Tibial nerve (tissue), 4 donors: ENCODE data around the gene ATP2A3. TPM values are rescaled to one million over a fixed set of nuclear protein-coding genes. Genes with fewer than 3 reads are reported as not detected.

ENCODE experiments used
- DNase-seq, 2 donors: peaks; one replicate each; pipeline ENCODE4 v3.0.0-alpha.2; 2019; ENCODE audit warnings: low spot score in 2 of 2
- H3K27ac ChIP-seq, 4 donors: fragments of 200-600 bp; sonication (generic) in 3 of 4; one replicate each; pipeline ENCODE4 v1.5.1; 2017 to 2019; ENCODE audit warnings: mild to moderate bottlenecking in 1 of 4
- H3K27me3 ChIP-seq, 2 donors: fragments of 200-600 bp; sonication (generic) in 1 of 2; one replicate each; pipeline versions ENCODE4 v1.5.1 to v1.6.0; 2017 to 2019
- H3K36me3 ChIP-seq, 3 donors: fragments of 200-600 bp; sonication (generic); one replicate each; pipeline ENCODE4 v1.5.1; 2018 to 2019
- H3K4me1 ChIP-seq, 4 donors: fragments of 200-600 bp; sonication (generic) in 3 of 4; one replicate each; pipeline ENCODE4 v1.5.1; 2017 to 2019
- H3K4me3 ChIP-seq, 4 donors: fragments of 200-600 bp; sonication (generic) in 3 of 4; one replicate each; pipeline ENCODE4 v1.5.1; 2017 to 2019; ENCODE audit warnings: mild to moderate bottlenecking in 1 of 4, moderate library complexity in 1 of 4
- H3K9me3 ChIP-seq, 4 donors: fragments of 200-600 bp; sonication (generic) in 3 of 4; one replicate each; pipeline ENCODE4 v1.5.1; 2017 to 2019
- CTCF ChIP-seq, 5 experiments: fragments of 200-600 bp in 3 of 5; fragments of 450-650 bp in 2 of 5; sonication (generic) in 3 of 5; IDR thresholded peaks; one replicate each; pipeline ENCODE4 v1.5.1; 2016 to 2019; ENCODE audit warnings: antibody characterized with exemption in 5 of 5, mild to moderate bottlenecking in 3 of 5, moderate library complexity in 2 of 5
- EP300 ChIP-seq, 2 donors: sonication (generic); formaldehyde crosslinking; IDR thresholded peaks; one replicate each; pipeline ENCODE4 v1.6.1; 2017; ENCODE audit warnings: antibody characterized with exemption in 2 of 2, mild to moderate bottlenecking in 1 of 2
- POLR2A ChIP-seq, 2 donors: fragments of 450-650 bp; IDR thresholded peaks; one replicate each; pipeline ENCODE4 v1.6.1; 2017; ENCODE audit warnings: antibody characterized with exemption in 2 of 2, mild to moderate bottlenecking in 2 of 2, moderate library complexity in 2 of 2
- WGBS, 2 donors: methylation state at CpG; one replicate each; pipeline ENCODE4 v1.1.5; 2018; 5-methylcytosine and 5-hydroxymethylcytosine counted together
- total RNA-seq, 4 donors: library from RNA; depleted of rRNA; stranded (reverse); fragments of >200 nt; gene quantifications; one replicate each; pipeline ENCODE4 v1.1.0, GENCODE V29; 2016

The ATP2A3 gene
- total RNA-seq, 4 donors from 2014 or later: 5.9 to 12.9 (median 9.1) TPM

- H3K36me3 ChIP-seq: no peaks in the 10 kb centered on the region
- WGBS, 2 donors: 64 to 70% methylated on average over 16 of the region's 16 CpGs
Measured at GRCh38 chr17:3921006-3921405, 43.2 kb downstream of the ATP2A3 start.

GRCh38 chr17:3919123-3919624 lies 45.1 kb downstream of the ATP2A3 start:
- WGBS, 2 donors: 89 to 95% methylated on average over 7 to 14 of the region's 22 CpGs
- TF ChIP-seq EP300 (IDR thresholded peaks at IDR 0.05) (no peak), CTCF (IDR thresholded peaks at IDR 0.05) (no peak), POLR2A (IDR thresholded peaks at IDR 0.05) (no peak)
- peaks cover 0 to 34% (median 11%) of the 10 kb centered on the region in 4 donors for H3K4me1 ChIP-seq
- H3K27me3 ChIP-seq: no peaks in the 10 kb centered on the region
- no peaks in the 10 kb centered on the region for H3K36me3 ChIP-seq
- peak overlapping the region in 1 of 4 donors; percentile 47 for H3K27ac ChIP-seq
- no peaks in the 10 kb centered on the region for H3K9me3 ChIP-seq
- no peak for DNase-seq
- no peak overlapping the region for H3K4me3 ChIP-seq

More at GRCh38 chr17:3921006-3921405, 43.2 kb downstream of the ATP2A3 start:
- Histone ChIP-seq H3K4me1 (peaks cover 0 to 29% (median 8%) of the 10 kb centered on the region in 4 donors), H3K27me3 (no peaks in the 10 kb centered on the region), H3K27ac (peak overlapping the region in 1 of 4 donors; percentile 52), H3K9me3 (no peaks in the 10 kb centered on the region), H3K4me3 (no peak overlapping the region)
- TF ChIP-seq POLR2A (IDR thresholded peaks at IDR 0.05) (no peak), CTCF (IDR thresholded peaks at IDR 0.05) (no peak), EP300 (IDR thresholded peaks at IDR 0.05) (no peak)
- DNase-seq: no peak

GRCh38 chr17:3918372-3919122 lies 45.7 kb downstream of the ATP2A3 start:
- no peaks in the 10 kb centered on the region for H3K36me3 ChIP-seq
- TF ChIP-seq POLR2A (IDR thresholded peaks at IDR 0.05): no peak
- TF ChIP-seq EP300 (IDR thresholded peaks at IDR 0.05): no peak
- no peak for TF ChIP-seq CTCF (IDR thresholded peaks at IDR 0.05)
- H3K27ac ChIP-seq: peak overlapping the region in 2 of 4 donors; percentile 24 to 47
- 58 to 69% methylated on average over 5 to 8 of the region's 8 CpGs for WGBS, 2 donors
- H3K4me1 ChIP-seq: peaks cover 0 to 41% (median 13%) of the 10 kb centered on the region in 4 donors
- no peaks in the 10 kb centered on the region for H3K9me3 ChIP-seq
- no peak overlapping the region for H3K4me3 ChIP-seq
- no peak for DNase-seq
- no peaks in the 10 kb centered on the region for H3K27me3 ChIP-seq

- H3K4me1 ChIP-seq: peaks cover 0 to 42% (median 14%) of the 10 kb centered on the region in 4 donors
- H3K27ac ChIP-seq: peak overlapping the region in 3 of 4 donors; percentile 36 to 57 (median 42)
- TF ChIP-seq EP300 (IDR thresholded peaks at IDR 0.05): no peak
- no peak for TF ChIP-seq CTCF (IDR thresholded peaks at IDR 0.05)
- no peak for TF ChIP-seq POLR2A (IDR thresholded peaks at IDR 0.05)
- no peaks in the 10 kb centered on the region for H3K27me3 ChIP-seq
- H3K36me3 ChIP-seq: no peaks in the 10 kb centered on the region
- DNase-seq: no peak
- no peaks in the 10 kb centered on the region for H3K9me3 ChIP-seq
- H3K4me3 ChIP-seq: no peak overlapping the region
- 15 to 35% methylated on average over 9 of the region's 11 CpGs for WGBS, 2 donors
Measured at GRCh38 chr17:3917391-3917931, 46.8 kb downstream of the ATP2A3 start.

- WGBS, 2 donors: 75 to 84% methylated on average over 7 to 10 of the region's 10 CpGs
- no peak overlapping the region for H3K4me3 ChIP-seq
- no peaks in the 10 kb centered on the region for H3K27me3 ChIP-seq
- no peak for DNase-seq
- peak overlapping the region in 3 of 4 donors; percentile 36 to 58 (median 57) for H3K27ac ChIP-seq
- TF ChIP-seq EP300 (IDR thresholded peaks at IDR 0.05) (no peak), CTCF (IDR thresholded peaks at IDR 0.05) (no peak), POLR2A (IDR thresholded peaks at IDR 0.05) (no peak)
- no peaks in the 10 kb centered on the region for H3K36me3 ChIP-seq
- H3K9me3 ChIP-seq: no peaks in the 10 kb centered on the region
- H3K4me1 ChIP-seq: peaks cover 0 to 41% (median 14%) of the 10 kb centered on the region in 4 donors
Measured at GRCh38 chr17:3916825-3917224, 47.4 kb downstream of the ATP2A3 start.
